DOHH2 (cell line): ENCODE results near the gene IGF2BP2.

Experiments used
- H3F3A ChIP-seq: fragments of 200-600 bp; sonication (generic), shearing (Covaris generic); 2 replicates; pipeline ENCODE4 v1.6.0; 2016; ENCODE audit warnings: antibody characterized with exemption, mild to moderate bottlenecking; ENCODE audit not compliant: control insufficient read depth, insufficient read depth
- H3K27ac ChIP-seq: fragments of 200-600 bp; sonication (generic); 2 replicates; pipeline ENCODE4 v1.5.1; 2014; ENCODE audit warnings: low read depth, mild to moderate bottlenecking, low read length, moderate library complexity
- H3K27me3 ChIP-seq: fragments of 200-600 bp; sonication (generic); 2 replicates; pipeline ENCODE4 v1.6.1; 2014; ENCODE audit warnings: mild to moderate bottlenecking, low read length, mixed read lengths; ENCODE audit not compliant: control insufficient read depth
- H3K36me3 ChIP-seq: fragments of 200-600 bp; sonication (generic); 2 replicates; pipeline ENCODE4 v1.6.1; 2014; ENCODE audit warnings: mild to moderate bottlenecking, low read length, moderate library complexity, mixed read lengths; ENCODE audit not compliant: control insufficient read depth
- H3K4me1 ChIP-seq: fragments of 200-600 bp; sonication (generic); 2 replicates; pipeline ENCODE4 v1.6.1; 2014; ENCODE audit warnings: mild to moderate bottlenecking, low read length, mixed read lengths; ENCODE audit not compliant: control insufficient read depth
- H3K4me2 ChIP-seq: fragments of 200-600 bp; sonication (generic); 2 replicates; pipeline ENCODE4 v1.6.0; 2014; ENCODE audit warnings: mild to moderate bottlenecking, low read length, moderate library complexity
- H3K4me3 ChIP-seq: fragments of 200-600 bp; sonication (generic); 2 replicates; pipeline ENCODE4 v1.5.1; 2014; ENCODE audit warnings: mild to moderate bottlenecking, low read length, mixed read lengths
- H3K79me2 ChIP-seq: fragments of 200-600 bp; sonication (generic); 2 replicates; pipeline ENCODE4 v1.6.1; 2014; ENCODE audit warnings: mild to moderate bottlenecking, low read length, mixed read lengths; ENCODE audit not compliant: control insufficient read depth
- H3K9me2 ChIP-seq: fragments of 200-600 bp; sonication (generic); replicated peaks from 2 replicates; pipeline ENCODE4 v1.6.1; 2014; ENCODE audit warnings: mild to moderate bottlenecking, low read length, mixed read lengths; ENCODE audit not compliant: control insufficient read depth
- H3K9me3 ChIP-seq: fragments of 200-600 bp; sonication (generic); 2 replicates; pipeline ENCODE4 v1.6.1; 2014; ENCODE audit warnings: antibody characterized with exemption, low read length, mixed read lengths; ENCODE audit not compliant: control insufficient read depth, insufficient read depth
- H4K20me1 ChIP-seq: fragments of 200-600 bp; sonication (generic); 2 replicates; pipeline ENCODE4 v1.6.0; 2014; ENCODE audit warnings: low read depth, mild to moderate bottlenecking, antibody characterized with exemption, low read length, moderate library complexity; ENCODE audit not compliant: control insufficient read depth, insufficient read depth
- CTCF ChIP-seq: fragments of 200-600 bp; sonication (generic); IDR thresholded peaks from one replicate; pipeline ENCODE4 v1.5.1; 2014; ENCODE audit warnings: antibody characterized with exemption, mild to moderate bottlenecking, low read depth, low read length; ENCODE audit not compliant: poor library complexity, severe bottlenecking
- EZH2phosphoT487 ChIP-seq: fragments of 200-600 bp; sonication (generic); IDR thresholded peaks from 2 replicates; pipeline ENCODE4 v1.6.1; 2017; ENCODE audit warnings: borderline replicate concordance, mild to moderate bottlenecking, antibody characterized with exemption, low read length, moderate library complexity, mixed read lengths

The IGF2BP2 gene

DNA sequence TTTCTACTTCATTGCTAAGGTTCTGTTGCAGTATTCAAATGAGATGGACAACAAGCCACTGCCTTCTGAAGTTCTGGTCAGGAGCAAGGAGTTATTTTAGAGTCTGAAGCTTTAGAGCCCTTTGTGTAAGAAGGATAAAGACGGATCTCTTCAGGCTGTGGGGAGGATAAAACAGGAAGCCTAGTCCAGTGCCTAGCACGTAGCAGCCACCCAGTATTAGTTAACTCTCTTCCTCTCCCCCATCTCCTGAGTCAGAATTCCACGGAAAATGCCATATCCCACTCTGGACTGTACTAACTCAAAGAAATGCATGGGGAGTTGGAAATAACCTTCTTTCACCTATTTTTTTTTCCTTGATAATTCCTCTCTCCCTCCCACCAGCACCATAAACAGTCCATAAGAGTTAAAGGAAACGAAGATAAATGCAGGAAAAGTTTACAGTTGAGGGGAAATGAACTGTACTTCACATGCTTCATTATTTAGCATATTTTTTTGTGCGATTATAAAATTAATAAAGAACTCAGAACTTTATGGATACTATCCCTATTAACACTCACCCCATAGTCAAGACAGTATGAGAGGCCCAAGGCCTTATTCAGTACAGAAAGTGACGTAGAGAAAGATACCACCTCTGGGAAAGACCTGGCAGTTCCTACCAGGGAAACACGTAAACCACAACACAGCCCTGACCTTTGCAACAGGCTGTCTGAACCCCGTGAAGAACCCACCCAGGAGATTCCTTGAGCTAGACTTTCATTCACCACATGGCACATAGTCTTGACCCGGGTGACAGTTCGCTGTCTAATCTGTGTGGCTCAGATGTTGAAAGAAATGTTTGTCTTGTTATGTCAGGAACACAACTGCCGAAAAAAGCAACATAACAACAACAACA, 9.2 kb downstream of the IGF2BP2 start:
- TF ChIP-seq CTCF (no peak), EZH2phosphoT487 (no peak)
- peaks cover 45% of the 10 kb centered on the region for H3K27me3 ChIP-seq
- H3K4me1 ChIP-seq: no peaks in the 10 kb centered on the region
- no peak overlapping the region for H3K4me2 ChIP-seq
- no peak overlapping the region for H3K27ac ChIP-seq
- H3K79me2 ChIP-seq: no peaks in the 10 kb centered on the region
- no peaks in the 10 kb centered on the region for H4K20me1 ChIP-seq
- H3F3A ChIP-seq: no peaks in the 10 kb centered on the region
- no peaks in the 10 kb centered on the region for H3K36me3 ChIP-seq
- H3K4me3 ChIP-seq: no peak overlapping the region
- no peaks in the 10 kb centered on the region for H3K9me3 ChIP-seq
- H3K9me2 ChIP-seq: no peaks in the 10 kb centered on the region

DNA sequence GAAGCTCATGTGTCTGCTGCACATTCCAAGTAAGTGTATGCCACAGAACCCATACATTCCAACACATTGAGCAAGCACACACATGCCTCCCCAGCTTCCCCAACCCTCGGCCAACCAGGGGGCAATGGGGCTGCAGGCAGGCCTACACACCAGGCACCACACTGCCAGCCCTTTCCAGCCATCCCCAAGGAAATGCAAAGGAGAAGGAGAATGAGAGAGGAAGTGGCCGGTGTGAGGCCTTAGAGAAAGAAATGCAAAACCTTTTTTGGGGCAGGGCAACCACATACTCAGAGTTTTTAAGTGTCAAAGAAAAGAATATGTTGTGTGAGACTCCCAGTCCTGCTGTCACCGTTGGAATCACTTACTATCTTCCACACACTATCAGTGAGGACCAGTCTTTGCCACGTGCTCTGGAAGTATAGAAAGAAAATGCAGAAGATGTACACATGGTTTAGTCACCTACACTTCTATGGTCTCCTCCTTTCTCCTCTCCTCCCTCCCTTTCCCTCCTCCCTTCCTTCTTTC, 11.1 kb downstream of the IGF2BP2 start:
- Histone ChIP-seq H3F3A (no peaks in the 10 kb centered on the region), H3K4me3 (no peak overlapping the region), H3K9me3 (no peaks in the 10 kb centered on the region), H3K9me2 (no peaks in the 10 kb centered on the region), H3K79me2 (no peaks in the 10 kb centered on the region), H4K20me1 (no peaks in the 10 kb centered on the region), H3K4me1 (no peaks in the 10 kb centered on the region), H3K36me3 (no peaks in the 10 kb centered on the region), H3K4me2 (no peak overlapping the region), H3K27ac (no peak overlapping the region), H3K27me3 (peaks cover 38% of the 10 kb centered on the region)
- TF ChIP-seq EZH2phosphoT487: no peak
- TF ChIP-seq CTCF: no peak

DNA sequence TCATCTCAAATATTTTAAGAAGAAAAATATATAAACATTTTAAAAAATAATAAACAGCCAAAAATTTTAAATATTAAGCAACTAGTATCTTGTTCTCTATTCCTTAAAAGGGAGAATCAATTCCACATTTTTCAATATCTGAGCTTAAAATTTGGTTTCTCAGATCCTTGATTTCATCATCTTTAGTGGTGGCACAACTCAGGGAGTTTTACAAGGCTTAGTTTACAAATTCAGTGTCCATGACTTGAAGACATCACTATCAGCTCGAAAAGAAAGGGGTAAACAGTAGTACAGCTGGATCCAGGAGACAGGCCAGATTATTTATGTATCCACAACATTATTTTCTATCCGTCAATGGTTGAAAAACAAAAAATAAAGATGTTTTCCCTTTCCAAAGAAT, 11.6 kb downstream of the IGF2BP2 start:
- Histone ChIP-seq H3K4me1 (no peaks in the 10 kb centered on the region), H3K27ac (no peak overlapping the region), H3K9me3 (no peaks in the 10 kb centered on the region), H3K36me3 (no peaks in the 10 kb centered on the region), H4K20me1 (no peaks in the 10 kb centered on the region), H3K27me3 (peaks cover 34% of the 10 kb centered on the region), H3K79me2 (no peaks in the 10 kb centered on the region), H3K4me2 (no peak overlapping the region), H3K4me3 (no peak overlapping the region), H3K9me2 (no peaks in the 10 kb centered on the region), H3F3A (no peaks in the 10 kb centered on the region)
- TF ChIP-seq CTCF (no peak), EZH2phosphoT487 (no peak)
